ENCODE results near the gene AMZ1.

GRCh38 chr7:2714636-2715035, 26.6 kb downstream of the AMZ1 start:
- TF ChIP-seq CTCF (IDR thresholded peaks at IDR 0.05) (no peak), POLR2A (IDR thresholded peaks at IDR 0.05) (no peak)

Data from body of pancreas (tissue), 4 donors.